ENCODE data around the gene PSORS1C2.

PSORS1C2 gene

DNA sequence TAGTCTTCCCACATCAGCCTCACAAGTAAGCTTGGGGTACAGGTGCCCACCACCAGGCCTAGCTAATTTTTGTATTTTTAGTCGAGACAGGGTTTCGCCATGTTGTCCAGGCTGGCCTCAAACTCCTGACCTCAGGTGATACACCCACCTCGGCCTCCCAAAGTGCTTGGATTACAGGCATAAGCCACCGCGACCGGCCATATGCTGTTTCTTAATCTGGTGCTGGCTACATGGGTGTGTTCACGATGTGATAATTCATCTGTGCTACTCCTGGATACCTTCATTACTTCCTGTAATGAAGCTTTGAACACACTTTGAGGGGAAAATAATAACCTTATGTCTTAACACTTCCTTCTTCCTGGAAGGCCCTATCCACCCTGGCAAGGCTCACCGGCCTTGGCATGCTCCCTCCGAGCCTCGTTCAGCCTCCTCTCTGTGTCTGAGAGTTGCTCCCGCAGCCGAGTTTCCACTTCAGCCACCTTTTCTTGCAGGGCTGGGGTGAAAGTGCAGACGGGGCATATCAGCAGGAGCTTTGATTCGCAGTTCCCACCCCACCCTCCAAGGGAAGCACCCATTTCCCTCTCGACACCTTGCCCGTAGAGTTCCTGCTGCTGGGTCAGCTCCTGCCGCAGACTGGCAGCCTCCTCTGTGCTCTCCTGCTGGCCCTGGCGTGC is 5.6 kb upstream of the PSORS1C2 start:
- H3K27me3 ChIP-seq (ENCODE audit: control insufficient read depth, insufficient read depth, low read length), result no peaks in the 10 kb centered on the region
- no peak overlapping the region for H3K27ac ChIP-seq (ENCODE audit: low read depth, low read length)
- H3K9ac ChIP-seq (ENCODE audit: low read length), result no peak overlapping the region
- no peak overlapping the region for H3K4me3 ChIP-seq (ENCODE audit: low read length)
- peaks cover 8% of the 10 kb centered on the region for H3K4me1 ChIP-seq (ENCODE audit: control insufficient read depth, insufficient read depth, low read length)
- H3K36me3 ChIP-seq (ENCODE audit: control insufficient read depth, insufficient read depth, low read length), result peaks cover 5% of the 10 kb centered on the region

- Histone ChIP-seq H3K4me1 (ENCODE audit: control insufficient read depth, insufficient read depth, low read length) (peaks cover 8% of the 10 kb centered on the region), H3K27me3 (ENCODE audit: control insufficient read depth, insufficient read depth, low read length) (no peaks in the 10 kb centered on the region), H3K36me3 (ENCODE audit: control insufficient read depth, insufficient read depth, low read length) (peaks cover 3% of the 10 kb centered on the region), H3K27ac (ENCODE audit: low read depth, low read length) (peak overlapping the region; percentile 33), H3K9ac (ENCODE audit: low read length) (no peak overlapping the region), H3K4me3 (ENCODE audit: low read length) (no peak overlapping the region)
Measured at GRCh38 chr6:31143148-31143547, 4.3 kb upstream of the PSORS1C2 start.

DNA sequence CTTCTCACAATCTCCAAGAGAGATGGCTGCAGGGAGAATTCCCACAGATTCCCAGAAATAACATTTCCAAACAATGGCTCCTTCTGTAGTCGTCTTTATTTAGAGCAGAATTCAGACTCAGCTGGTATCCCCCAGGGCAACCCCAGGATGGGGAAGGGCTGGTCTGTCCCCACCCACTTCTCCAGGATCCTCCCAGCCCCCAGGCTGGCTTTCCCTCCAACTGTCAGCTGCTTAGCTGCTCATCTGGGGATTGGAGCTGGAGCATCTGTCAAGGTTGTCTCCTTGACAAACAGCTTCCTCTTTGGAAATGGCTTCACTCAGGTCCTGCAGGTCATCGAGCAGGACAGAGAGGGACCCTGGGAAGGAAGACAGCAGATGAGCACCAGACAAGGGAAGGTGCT is 3.5 kb upstream of the PSORS1C2 start:
- Histone ChIP-seq H3K36me3 (ENCODE audit: control insufficient read depth, insufficient read depth, low read length) (peaks cover 3% of the 10 kb centered on the region), H3K27ac (ENCODE audit: low read depth, low read length) (no peak overlapping the region), H3K9ac (ENCODE audit: low read length) (no peak overlapping the region), H3K4me1 (ENCODE audit: control insufficient read depth, insufficient read depth, low read length) (peaks cover 8% of the 10 kb centered on the region), H3K4me3 (ENCODE audit: low read length) (no peak overlapping the region), H3K27me3 (ENCODE audit: control insufficient read depth, insufficient read depth, low read length) (no peaks in the 10 kb centered on the region)

GRCh38 chr6:31140643-31141042 is 1.8 kb upstream of the PSORS1C2 start:
- Histone ChIP-seq H3K36me3 (ENCODE audit: control insufficient read depth, insufficient read depth, low read length) (peaks cover 3% of the 10 kb centered on the region), H3K27me3 (ENCODE audit: control insufficient read depth, insufficient read depth, low read length) (no peaks in the 10 kb centered on the region), H3K27ac (ENCODE audit: low read depth, low read length) (no peak overlapping the region), H3K9ac (ENCODE audit: low read length) (no peak overlapping the region), H3K4me1 (ENCODE audit: control insufficient read depth, insufficient read depth, low read length) (peaks cover 8% of the 10 kb centered on the region), H3K4me3 (ENCODE audit: low read length) (no peak overlapping the region)

DNA sequence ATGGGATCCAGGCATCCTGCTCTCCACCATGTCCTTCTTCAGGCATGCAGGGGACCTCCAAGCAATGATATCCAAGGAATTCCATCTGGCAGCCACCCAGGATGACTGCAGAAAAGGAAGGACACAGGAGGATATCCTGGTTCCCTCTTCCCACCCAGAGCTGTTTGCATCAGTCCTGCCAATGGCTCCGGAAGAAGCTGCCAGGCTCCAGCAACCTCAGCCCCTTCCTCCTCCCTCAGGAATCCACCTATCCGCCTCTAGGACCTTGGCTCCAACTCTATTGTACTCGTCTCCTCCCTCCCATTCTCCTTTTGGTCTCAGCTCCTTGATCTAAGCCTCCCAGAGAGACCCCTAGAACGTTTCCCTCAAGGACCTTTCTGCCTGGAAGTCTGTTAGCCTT is 733 bp upstream of the PSORS1C2 start:
- Histone ChIP-seq H3K27me3 (ENCODE audit: control insufficient read depth, insufficient read depth, low read length) (no peaks in the 10 kb centered on the region), H3K27ac (ENCODE audit: low read depth, low read length) (no peak overlapping the region), H3K9ac (ENCODE audit: low read length) (no peak overlapping the region), H3K4me1 (ENCODE audit: control insufficient read depth, insufficient read depth, low read length) (peaks cover 8% of the 10 kb centered on the region), H3K36me3 (ENCODE audit: control insufficient read depth, insufficient read depth, low read length) (peaks cover 3% of the 10 kb centered on the region), H3K4me3 (ENCODE audit: low read length) (no peak overlapping the region)

DNA sequence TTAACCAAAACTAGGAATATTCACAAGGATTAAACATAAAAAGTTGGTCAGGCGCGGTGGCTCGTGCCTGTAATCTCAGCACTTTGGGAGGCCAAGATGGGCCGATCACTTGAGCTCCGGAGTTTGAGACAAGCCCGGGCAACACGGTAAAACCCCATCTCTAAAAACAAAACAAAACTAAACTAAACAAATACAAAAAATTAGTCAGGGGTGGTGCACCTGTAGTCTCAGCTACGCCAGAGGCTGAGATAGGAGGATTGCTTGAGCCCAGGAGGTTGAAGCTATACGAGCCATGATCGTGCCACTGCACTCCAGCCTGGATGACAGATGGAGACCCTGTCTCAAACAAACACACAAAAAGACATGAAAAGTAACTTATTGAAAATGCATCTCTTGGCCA is 3.2 kb downstream of the PSORS1C2 start:
- Histone ChIP-seq H3K36me3 (ENCODE audit: control insufficient read depth, insufficient read depth, low read length) (no peaks in the 10 kb centered on the region), H3K9ac (ENCODE audit: low read length) (no peak overlapping the region), H3K27ac (ENCODE audit: low read depth, low read length) (no peak overlapping the region), H3K4me3 (ENCODE audit: low read length) (no peak overlapping the region), H3K4me1 (ENCODE audit: control insufficient read depth, insufficient read depth, low read length) (no peaks in the 10 kb centered on the region), H3K27me3 (ENCODE audit: control insufficient read depth, insufficient read depth, low read length) (no peaks in the 10 kb centered on the region)

GRCh38 chr6:31132806-31133205 is 6.1 kb downstream of the PSORS1C2 start:
- Histone ChIP-seq H3K4me1 (ENCODE audit: control insufficient read depth, insufficient read depth, low read length) (no peaks in the 10 kb centered on the region), H3K27ac (ENCODE audit: low read depth, low read length) (no peak overlapping the region), H3K4me3 (ENCODE audit: low read length) (no peak overlapping the region), H3K9ac (ENCODE audit: low read length) (no peak overlapping the region), H3K27me3 (ENCODE audit: control insufficient read depth, insufficient read depth, low read length) (no peaks in the 10 kb centered on the region), H3K36me3 (ENCODE audit: control insufficient read depth, insufficient read depth, low read length) (no peaks in the 10 kb centered on the region)

GRCh38 chr6:31131595-31131994 is 7.3 kb downstream of the PSORS1C2 start:
- H3K27me3 ChIP-seq (ENCODE audit: control insufficient read depth, insufficient read depth, low read length), result no peaks in the 10 kb centered on the region
- no peak overlapping the region for H3K9ac ChIP-seq (ENCODE audit: low read length)
- H3K27ac ChIP-seq (ENCODE audit: low read depth, low read length), result no peak overlapping the region
- H3K36me3 ChIP-seq (ENCODE audit: control insufficient read depth, insufficient read depth, low read length), result no peaks in the 10 kb centered on the region
- no peak overlapping the region for H3K4me3 ChIP-seq (ENCODE audit: low read length)
- H3K4me1 ChIP-seq (ENCODE audit: control insufficient read depth, insufficient read depth, low read length), result no peaks in the 10 kb centered on the region

GRCh38 chr6:31130751-31131150 is 8.1 kb downstream of the PSORS1C2 start:
- H3K4me3 ChIP-seq (ENCODE audit: low read length), result no peak overlapping the region
- H3K27ac ChIP-seq (ENCODE audit: low read depth, low read length), result no peak overlapping the region
- H3K27me3 ChIP-seq (ENCODE audit: control insufficient read depth, insufficient read depth, low read length), result no peaks in the 10 kb centered on the region
- no peaks in the 10 kb centered on the region for H3K36me3 ChIP-seq (ENCODE audit: control insufficient read depth, insufficient read depth, low read length)
- H3K9ac ChIP-seq (ENCODE audit: low read length), result no peak overlapping the region
- H3K4me1 ChIP-seq (ENCODE audit: control insufficient read depth, insufficient read depth, low read length), result no peaks in the 10 kb centered on the region

- Histone ChIP-seq H3K4me1 (ENCODE audit: control insufficient read depth, insufficient read depth, low read length) (peaks cover 8% of the 10 kb centered on the region), H3K27ac (ENCODE audit: low read depth, low read length) (no peak overlapping the region), H3K9ac (ENCODE audit: low read length) (no peak overlapping the region), H3K4me3 (ENCODE audit: low read length) (no peak overlapping the region), H3K27me3 (ENCODE audit: control insufficient read depth, insufficient read depth, low read length) (no peaks in the 10 kb centered on the region), H3K36me3 (ENCODE audit: control insufficient read depth, insufficient read depth, low read length) (no peaks in the 10 kb centered on the region)
Measured at GRCh38 chr6:31129130-31129529, 9.7 kb downstream of the PSORS1C2 start.

GRCh38 chr6:31128093-31128676 is 10.7 kb downstream of the PSORS1C2 start:
- H3K27ac ChIP-seq (ENCODE audit: low read depth, low read length), result no peak overlapping the region
- H3K9ac ChIP-seq (ENCODE audit: low read length), result no peak overlapping the region
- no peak overlapping the region for H3K4me3 ChIP-seq (ENCODE audit: low read length)
- peaks cover 13% of the 10 kb centered on the region for H3K4me1 ChIP-seq (ENCODE audit: control insufficient read depth, insufficient read depth, low read length)
- H3K27me3 ChIP-seq (ENCODE audit: control insufficient read depth, insufficient read depth, low read length), result no peaks in the 10 kb centered on the region
- H3K36me3 ChIP-seq (ENCODE audit: control insufficient read depth, insufficient read depth, low read length), result no peaks in the 10 kb centered on the region

DNA sequence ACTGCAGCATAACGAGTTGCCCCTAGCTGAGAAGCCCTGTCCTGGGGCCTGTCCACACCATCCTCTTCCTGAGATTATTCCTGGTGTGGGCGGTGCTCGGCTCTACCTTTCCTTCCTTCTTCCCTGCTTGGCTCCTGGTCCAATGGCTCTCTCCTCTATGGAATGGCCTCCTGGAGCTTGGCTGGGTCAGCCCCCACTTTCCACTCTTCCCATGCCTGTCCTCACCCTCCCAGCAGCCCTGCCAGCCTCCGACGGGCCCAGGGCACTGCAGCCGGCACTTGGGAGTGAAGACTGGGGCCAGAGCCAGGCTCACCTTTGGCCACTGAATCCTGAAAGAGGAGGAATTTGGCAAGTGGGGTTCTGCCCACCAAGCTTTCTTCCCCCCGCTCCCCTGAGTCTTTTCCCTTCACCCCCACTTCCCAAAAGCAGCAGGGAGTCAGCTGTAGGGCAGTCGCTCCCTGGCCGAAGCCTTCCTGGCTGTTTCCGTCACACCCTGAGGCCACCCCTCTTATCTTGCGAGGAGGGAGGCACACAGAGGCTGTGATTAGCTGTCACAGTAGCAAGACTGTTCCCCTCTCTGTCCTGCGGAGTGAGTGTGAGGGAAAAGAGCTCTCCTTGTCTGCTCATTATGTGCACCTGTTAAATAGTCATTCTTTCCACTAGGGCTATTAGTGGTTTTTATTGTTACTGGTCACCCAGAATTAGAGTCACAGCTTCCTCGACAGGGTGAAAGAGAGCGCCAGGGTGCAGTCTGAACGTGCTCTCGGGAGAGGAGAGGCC is 12.3 kb downstream of the PSORS1C2 start:
- Histone ChIP-seq H3K9ac (ENCODE audit: low read length) (no peak overlapping the region), H3K27me3 (ENCODE audit: control insufficient read depth, insufficient read depth, low read length) (no peaks in the 10 kb centered on the region), H3K27ac (ENCODE audit: low read depth, low read length) (no peak overlapping the region), H3K4me1 (ENCODE audit: control insufficient read depth, insufficient read depth, low read length) (peaks cover 22% of the 10 kb centered on the region), H3K4me3 (ENCODE audit: low read length) (no peak overlapping the region), H3K36me3 (ENCODE audit: control insufficient read depth, insufficient read depth, low read length) (no peaks in the 10 kb centered on the region)

Data from rectal smooth muscle tissue (tissue), 1 donor.